K562 (cell line): ENCODE results near the gene MLLT11. TPM values are rescaled to one million over a fixed set of nuclear protein-coding genes. Genes with fewer than 3 reads are reported as not detected.

Experiments used
- MGA ChIP-seq: fragments of 450-650 bp; IDR thresholded peaks from 2 replicates; pipeline ENCODE4 v1.6.1; 2016; ENCODE audit warnings: mild to moderate bottlenecking, moderate library complexity
- MTF1 ChIP-seq: fragments of 250-450 bp; sonication (Bioruptor Pico); IDR thresholded peaks from 2 replicates; pipeline ENCODE4 v1.9.0; 2021; ENCODE audit warnings: moderate library complexity, mild to moderate bottlenecking, inconsistent platforms, borderline replicate concordance
- RAD21 ChIP-seq, 2 experiments: fragments of 250-450 bp in 1 of 2; fragments of 450-650 bp in 1 of 2; sonication (Bioruptor Pico) in 1 of 2; formaldehyde crosslinking in 1 of 2; IDR thresholded peaks in 1 of 2; conservative IDR thresholded peaks in 1 of 2; 2 replicates each; pipeline versions ENCODE4 v1.4.0 to v1.8.0; 2020 to 2022; ENCODE audit warnings: mild to moderate bottlenecking in 2 of 2, moderate library complexity in 1 of 2
- RBFOX2 ChIP-seq: fragments of 200-400 bp; formaldehyde crosslinking; IDR thresholded peaks from 2 replicates; pipeline ENCODE4 v1.6.1; 2017; ENCODE audit warnings: low read depth, mild to moderate bottlenecking, low read length, moderate library complexity
- ZKSCAN8 ChIP-seq: fragments of 200-800 bp; sonication (Bioruptor generic); IDR thresholded peaks from 2 replicates; pipeline ENCODE4 v1.6.1; 2016; ENCODE audit warnings: missing genetic modification characterization, missing compliant biosample characterization
- ZNF263 ChIP-seq: sonication (generic); formaldehyde crosslinking; IDR thresholded peaks from 2 replicates; pipeline ENCODE4 v1.8.0; 2022; ENCODE audit warnings: mild to moderate bottlenecking, missing genetic modification reagents, borderline replicate concordance
- polyA plus RNA-seq, 8 experiments: library from polyadenylated mRNA; depleted of rRNA in 4 of 8; stranded (reverse) in 5 of 8; unstranded in 3 of 8; fragments of >200 nt; fragmentation: Nextera tagmentation in 2 of 8; fragmentation: Illumina TruSeq in 1 of 8; extraction: Ambion mirVana in 2 of 8; extraction: Trizol in 1 of 8; gene quantifications; 2 replicates each; pipeline versions ENCODE4 v1.2.1 to v1.2.3, GENCODE V29; 2011 to 2014; ENCODE audit warnings: inconsistent platforms in 1 of 8, missing spikeins in 1 of 8
- total RNA-seq, 7 experiments: library from RNA; depleted of rRNA in 6 of 7; stranded (reverse); fragments of >200 nt in 6 of 7; fragmentation: Illumina TruSeq in 2 of 7; extraction: Trizol in 2 of 7; gene quantifications; 2 replicates each; pipeline versions ENCODE4 v1.2.1 to v1.2.3, GENCODE V29; 2011 to 2021; ENCODE audit warnings: low replicate concordance in 1 of 7

Gene MLLT11
- total and polyA plus RNA-seq, 9 of the 15 experiments (the other 6 are each of a cell fraction or from before 2014, with no cell fraction given): 12.1 to 91.0 (median 22.0) TPM

GRCh38 chr1:151065089-151065645, 5.0 kb downstream of the MLLT11 start (continued):
- no peak for TF ChIP-seq MGA
- no peak for TF ChIP-seq RBFOX2
- TF ChIP-seq RAD21 (CRISPR knock-in tag; conservative IDR thresholded peaks at IDR 0.05 in 1 of 2, IDR thresholded peaks at IDR 0.05 in 1 of 2): no peak
- no peak for TF ChIP-seq ZNF263 (CRISPR knock-in tag)
- TF ChIP-seq MTF1 (CRISPR knock-in tag): no peak
- no peak for TF ChIP-seq ZKSCAN8
- TF ChIP-seq, all 486 proteins: peak for 0
